TTC549 (cell line): ENCODE results near the gene BOLA3.
"Not testable (repeated sequence)": the region's sequence is repeated elsewhere in the genome, so short reads cannot be mapped to it uniquely, and the experiment has no call there.

Source experiments
- FAIRE-seq: peaks from 2 replicates; lab custom pipeline; 2012; peaks lifted over from hg19 to GRCh38; lab: Jason Lieb, UNC

BOLA3 gene

GRCh38 chr2:74101574-74102300 is 46.0 kb downstream of the BOLA3 start:
- FAIRE-seq: no peak

GRCh38 chr2:74100254-74101216 is 47.2 kb downstream of the BOLA3 start:
- FAIRE-seq: no peak

- FAIRE-seq: no peak
These were observed 47.9 kb downstream of the BOLA3 start for GRCh38 chr2:74099835-74100234.

GRCh38 chr2:74099271-74099670 is 48.4 kb downstream of the BOLA3 start:
- no peak for FAIRE-seq

- FAIRE-seq: no peak
These were observed 50.1 kb downstream of the BOLA3 start for GRCh38 chr2:74097574-74097973.

GRCh38 chr2:74096052-74096451 is 51.7 kb downstream of the BOLA3 start:
- FAIRE-seq: no peak

- FAIRE-seq: no peak
These were observed 52.1 kb downstream of the BOLA3 start for GRCh38 chr2:74095632-74096031.

- FAIRE-seq: no peak
These were observed 53.4 kb downstream of the BOLA3 start for GRCh38 chr2:74094291-74094690.

GRCh38 chr2:74093840-74094239 is 53.9 kb downstream of the BOLA3 start:
- FAIRE-seq: no peak

GRCh38 chr2:74093426-74093825 is 54.3 kb downstream of the BOLA3 start:
- no peak for FAIRE-seq

GRCh38 chr2:74092275-74092674 is 55.4 kb downstream of the BOLA3 start:
- FAIRE-seq: no peak

GRCh38 chr2:74091391-74091790 is 56.3 kb downstream of the BOLA3 start:
- FAIRE-seq: no peak

GRCh38 chr2:74089816-74090745 is 57.6 kb downstream of the BOLA3 start:
- no peak for FAIRE-seq

GRCh38 chr2:74088676-74089075 is 59.0 kb downstream of the BOLA3 start:
- FAIRE-seq: not testable (repeated sequence)

- FAIRE-seq: no peak
These were observed 60.0 kb downstream of the BOLA3 start for GRCh38 chr2:74087696-74088095.

GRCh38 chr2:74086021-74086420 is 61.7 kb downstream of the BOLA3 start:
- FAIRE-seq: no peak
